H1 (cell line): ENCODE results near the gene GALNT6.
"Not testable (repeated sequence)": the region's sequence is repeated elsewhere in the genome, so short reads cannot be mapped to it uniquely, and the experiment has no call there.

Source experiments
- BACH1 ChIP-seq: IDR thresholded peaks from 2 replicates; pipeline ENCODE4 v1.6.1; 2012; ENCODE audit warnings: low read length, improper control_type of control experiment
- CHD1 ChIP-seq: IDR thresholded peaks from 2 replicates; pipeline ENCODE4 v1.6.1; 2012; ENCODE audit warnings: low read depth, low read length, improper control_type of control experiment
- NRF1 ChIP-seq: IDR thresholded peaks from 2 replicates; pipeline ENCODE4 v1.6.1; 2011; ENCODE audit warnings: mild to moderate bottlenecking, low read depth, low read length, improper control_type of control experiment
- SUZ12 ChIP-seq: fragments of 200-600 bp; sonication (generic); IDR thresholded peaks from 2 replicates; pipeline ENCODE4 v1.6.1; 2012; ENCODE audit warnings: mild to moderate bottlenecking, inconsistent platforms, low read length, moderate library complexity, mixed read lengths
- TAF1 ChIP-seq: IDR thresholded peaks from 2 replicates; pipeline ENCODE4 v1.6.1; 2011; ENCODE audit warnings: mild to moderate bottlenecking, low read depth, low read length
- YY1 ChIP-seq: IDR thresholded peaks from 2 replicates; pipeline ENCODE4 v1.6.1; 2011; ENCODE audit warnings: low read depth, mild to moderate bottlenecking, low read length
- TF ChIP-seq, protein P1 (sequence below), 3 experiments: IDR thresholded peaks; 1 replicate in 2 of 3; 2 replicates in 1 of 3; pipeline versions ENCODE4 v1.5.1 to v1.6.1; 2011; ENCODE audit warnings: low read length in 3 of 3, mild to moderate bottlenecking in 3 of 3, inconsistent platforms in 2 of 3, low read depth in 1 of 3, moderate library complexity in 1 of 3; ENCODE audit not compliant: insufficient read depth in 1 of 3; ENCODE audit errors: control extremely low read depth in 1 of 3

DNA sequence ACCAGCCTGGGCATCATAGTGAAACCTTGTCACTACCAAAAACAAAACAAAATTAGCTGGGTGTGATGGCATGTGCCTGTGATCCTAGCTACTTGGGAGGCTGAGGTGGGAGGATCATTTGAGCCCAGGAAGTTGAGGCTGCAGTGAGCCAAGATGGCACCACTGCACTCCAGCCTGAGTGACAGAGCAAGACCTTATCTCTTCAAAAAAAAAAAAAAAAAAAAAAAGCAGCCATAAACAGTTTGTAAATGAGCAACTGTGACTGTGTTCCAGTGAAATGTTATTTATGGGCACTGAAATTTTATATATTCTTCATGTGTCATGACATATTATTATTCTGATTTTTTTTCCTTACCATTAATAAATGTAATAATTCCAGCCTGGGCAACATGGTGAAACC, 53.9 kb downstream of the GALNT6 start:
- TF ChIP-seq, protein P1, sequence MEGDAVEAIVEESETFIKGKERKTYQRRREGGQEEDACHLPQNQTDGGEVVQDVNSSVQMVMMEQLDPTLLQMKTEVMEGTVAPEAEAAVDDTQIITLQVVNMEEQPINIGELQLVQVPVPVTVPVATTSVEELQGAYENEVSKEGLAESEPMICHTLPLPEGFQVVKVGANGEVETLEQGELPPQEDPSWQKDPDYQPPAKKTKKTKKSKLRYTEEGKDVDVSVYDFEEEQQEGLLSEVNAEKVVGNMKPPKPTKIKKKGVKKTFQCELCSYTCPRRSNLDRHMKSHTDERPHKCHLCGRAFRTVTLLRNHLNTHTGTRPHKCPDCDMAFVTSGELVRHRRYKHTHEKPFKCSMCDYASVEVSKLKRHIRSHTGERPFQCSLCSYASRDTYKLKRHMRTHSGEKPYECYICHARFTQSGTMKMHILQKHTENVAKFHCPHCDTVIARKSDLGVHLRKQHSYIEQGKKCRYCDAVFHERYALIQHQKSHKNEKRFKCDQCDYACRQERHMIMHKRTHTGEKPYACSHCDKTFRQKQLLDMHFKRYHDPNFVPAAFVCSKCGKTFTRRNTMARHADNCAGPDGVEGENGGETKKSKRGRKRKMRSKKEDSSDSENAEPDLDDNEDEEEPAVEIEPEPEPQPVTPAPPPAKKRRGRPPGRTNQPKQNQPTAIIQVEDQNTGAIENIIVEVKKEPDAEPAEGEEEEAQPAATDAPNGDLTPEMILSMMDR (IDR thresholded peaks at IDR 0.05; ENCODE audit: control extremely low read depth in 1 of 3, insufficient read depth in 1 of 3, low read depth in 1 of 3, low read length in 3 of 3): not testable (repeated sequence)
- not testable (repeated sequence) for TF ChIP-seq YY1, SUZ12, BACH1, TAF1, NRF1, CHD1
